GM12801 (cell line): ENCODE measurements around the gene PNMA6E.

ENCODE experiments used
- TF ChIP-seq, protein P1 (sequence below): IDR thresholded peaks from one replicate; pipeline ENCODE4 v1.5.1; 2011; ENCODE audit warnings: control low read depth; ENCODE audit not compliant: insufficient read length; ENCODE audit errors: extremely low read depth

The PNMA6E gene

DNA sequence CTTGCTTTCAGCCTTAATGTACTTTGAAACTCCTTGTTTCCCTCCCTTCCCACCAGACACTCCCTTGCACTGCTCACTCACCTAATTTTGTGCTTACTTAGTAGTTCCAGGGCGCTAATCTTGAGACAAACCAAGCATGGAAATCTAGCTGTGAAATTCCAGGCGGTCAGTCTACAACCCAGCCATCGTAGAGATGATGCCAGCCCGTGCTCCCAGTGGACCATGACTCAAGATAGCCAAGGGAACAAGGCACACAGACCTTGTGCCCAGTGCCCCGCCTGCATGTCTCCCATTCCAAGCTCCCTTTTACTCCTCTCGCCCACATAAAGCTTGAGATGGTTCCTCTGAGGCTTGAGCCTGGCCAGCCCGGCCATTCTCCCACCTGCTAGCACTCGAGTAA lies 33.7 kb upstream of the PNMA6E start:
- TF ChIP-seq, protein P1, sequence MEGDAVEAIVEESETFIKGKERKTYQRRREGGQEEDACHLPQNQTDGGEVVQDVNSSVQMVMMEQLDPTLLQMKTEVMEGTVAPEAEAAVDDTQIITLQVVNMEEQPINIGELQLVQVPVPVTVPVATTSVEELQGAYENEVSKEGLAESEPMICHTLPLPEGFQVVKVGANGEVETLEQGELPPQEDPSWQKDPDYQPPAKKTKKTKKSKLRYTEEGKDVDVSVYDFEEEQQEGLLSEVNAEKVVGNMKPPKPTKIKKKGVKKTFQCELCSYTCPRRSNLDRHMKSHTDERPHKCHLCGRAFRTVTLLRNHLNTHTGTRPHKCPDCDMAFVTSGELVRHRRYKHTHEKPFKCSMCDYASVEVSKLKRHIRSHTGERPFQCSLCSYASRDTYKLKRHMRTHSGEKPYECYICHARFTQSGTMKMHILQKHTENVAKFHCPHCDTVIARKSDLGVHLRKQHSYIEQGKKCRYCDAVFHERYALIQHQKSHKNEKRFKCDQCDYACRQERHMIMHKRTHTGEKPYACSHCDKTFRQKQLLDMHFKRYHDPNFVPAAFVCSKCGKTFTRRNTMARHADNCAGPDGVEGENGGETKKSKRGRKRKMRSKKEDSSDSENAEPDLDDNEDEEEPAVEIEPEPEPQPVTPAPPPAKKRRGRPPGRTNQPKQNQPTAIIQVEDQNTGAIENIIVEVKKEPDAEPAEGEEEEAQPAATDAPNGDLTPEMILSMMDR, result no peak

DNA sequence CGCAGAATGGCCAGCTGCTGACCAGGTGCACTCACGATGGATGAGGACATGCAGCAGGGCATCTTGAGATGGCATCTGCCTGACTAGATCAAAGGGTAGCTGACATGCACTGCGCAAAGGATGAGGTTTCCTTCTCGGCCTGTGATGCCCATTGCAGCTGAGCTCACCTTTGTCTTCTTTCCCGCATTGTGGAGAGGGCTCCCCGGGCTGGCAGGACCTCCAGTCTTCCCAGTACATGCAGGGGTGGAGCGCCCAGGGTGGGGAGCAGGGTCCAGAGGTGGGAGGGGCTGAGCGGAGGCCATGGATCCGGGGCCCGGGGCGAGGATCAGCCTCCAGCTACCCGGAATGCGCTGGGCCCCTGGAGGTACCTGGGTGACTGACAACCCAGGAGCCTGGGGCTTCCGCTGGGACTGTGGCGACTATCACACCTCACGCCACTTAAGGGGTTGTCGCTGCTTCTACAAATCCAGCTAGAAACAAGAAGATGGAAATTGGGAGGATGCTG lies 32.7 kb upstream of the PNMA6E start:
- TF ChIP-seq, protein P1, result no peak

DNA sequence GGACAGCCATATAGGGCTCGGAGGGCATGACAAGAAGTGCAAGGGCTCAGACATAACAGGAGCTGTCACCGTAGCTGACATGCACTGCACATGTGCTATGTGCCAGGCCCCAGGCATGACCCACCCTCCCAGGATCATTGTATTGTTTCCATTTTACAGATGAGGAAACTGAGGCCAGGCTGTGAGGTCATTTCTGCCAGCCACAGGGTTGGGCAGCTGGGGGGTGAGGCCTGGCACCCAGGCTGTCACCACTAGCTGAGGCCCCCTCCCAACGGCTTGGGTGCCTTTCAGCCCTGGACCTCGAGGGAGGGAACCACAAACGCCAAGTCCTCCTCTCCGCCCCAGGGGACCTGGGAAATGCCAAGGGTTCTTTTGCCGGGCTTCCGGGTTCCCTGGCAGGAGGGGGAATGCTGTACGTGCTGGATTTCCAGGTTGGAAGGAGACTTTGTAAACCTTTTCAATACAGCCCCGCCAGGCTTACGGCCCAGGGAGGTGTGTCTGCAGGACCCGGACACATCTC lies 32.1 kb upstream of the PNMA6E start:
- TF ChIP-seq, protein P1, result no peak

DNA sequence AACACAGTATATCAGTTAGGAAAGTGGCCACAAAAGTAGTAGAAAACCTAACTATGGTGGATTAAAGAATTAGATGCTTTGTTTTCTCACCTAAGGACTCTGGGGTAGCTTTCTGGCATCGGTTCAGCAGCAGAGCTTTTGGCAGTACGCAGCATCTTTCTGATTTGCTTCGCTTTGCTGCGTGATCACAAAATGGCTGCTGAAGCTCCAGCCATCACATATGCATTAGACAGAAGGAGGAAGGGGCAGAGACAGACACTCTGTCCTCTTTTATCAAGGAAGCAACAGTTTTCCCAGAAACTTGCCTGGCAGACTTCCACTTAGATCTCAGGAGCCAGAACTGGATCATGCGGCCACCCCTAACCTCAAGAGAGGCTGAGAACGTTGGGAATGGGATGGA lies 29.6 kb upstream of the PNMA6E start:
- TF ChIP-seq, protein P1, result no peak

DNA sequence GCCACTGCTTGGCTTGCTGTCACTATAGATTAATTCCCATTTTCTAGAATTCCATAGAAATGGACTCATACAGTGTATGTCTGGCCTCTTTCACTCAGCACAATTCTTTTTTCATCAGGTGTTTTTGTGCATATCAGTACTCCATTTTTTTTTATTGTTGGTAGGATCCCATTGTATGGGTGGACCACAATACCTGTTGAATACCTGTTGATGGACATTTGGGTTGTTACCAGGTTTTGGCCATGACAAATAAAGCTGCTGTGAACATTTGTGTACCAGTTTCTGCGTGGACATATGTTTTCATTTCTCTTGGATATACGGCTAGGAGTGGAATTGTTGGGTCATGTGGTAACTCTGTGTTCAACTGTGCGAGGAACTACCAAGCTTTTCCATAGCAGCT lies 25.1 kb upstream of the PNMA6E start:
- TF ChIP-seq, protein P1, result no peak

DNA sequence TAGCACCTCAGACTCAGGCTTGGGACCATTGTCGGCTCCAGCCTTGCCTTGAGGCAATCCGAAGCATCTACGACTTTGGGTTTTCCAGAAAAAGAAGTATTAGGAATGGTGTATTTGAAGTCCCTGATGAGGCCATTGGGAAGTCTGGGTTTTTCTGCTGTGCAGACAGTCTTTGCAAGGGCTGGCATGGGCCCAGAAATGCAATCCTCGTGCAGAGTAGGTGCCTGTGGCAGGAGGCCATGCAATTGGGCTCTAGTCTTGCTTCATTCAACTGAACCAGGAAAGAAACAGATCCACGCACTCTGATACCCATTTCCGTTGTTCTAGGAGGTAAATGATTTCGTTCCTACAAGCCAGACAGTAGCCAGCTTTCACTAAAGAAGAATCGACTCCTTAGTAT lies 22.5 kb upstream of the PNMA6E start:
- TF ChIP-seq, protein P1, result no peak

DNA sequence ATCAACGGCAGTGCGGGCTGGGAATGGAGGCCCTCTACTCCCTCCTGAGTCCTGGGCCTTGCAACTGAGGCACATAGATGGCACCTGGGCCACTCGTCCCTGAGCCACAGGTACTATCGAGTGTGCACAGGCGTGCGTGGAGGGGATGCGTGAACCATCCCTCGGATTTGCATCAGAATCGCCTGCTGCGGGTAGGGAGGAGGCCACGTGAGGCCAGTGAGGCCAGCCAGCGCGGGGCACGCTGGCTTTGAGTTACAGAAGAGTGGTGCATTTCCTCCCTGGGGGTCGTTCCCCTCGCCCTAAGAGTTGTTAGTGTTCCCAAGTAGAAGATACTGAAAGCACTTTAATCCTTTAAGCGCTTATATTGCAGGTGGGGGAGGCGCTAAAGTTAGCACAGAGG lies 20.7 kb upstream of the PNMA6E start:
- TF ChIP-seq, protein P1, result no peak
